ENCODE data around the gene ZNF549.

ZNF549 gene

DNA sequence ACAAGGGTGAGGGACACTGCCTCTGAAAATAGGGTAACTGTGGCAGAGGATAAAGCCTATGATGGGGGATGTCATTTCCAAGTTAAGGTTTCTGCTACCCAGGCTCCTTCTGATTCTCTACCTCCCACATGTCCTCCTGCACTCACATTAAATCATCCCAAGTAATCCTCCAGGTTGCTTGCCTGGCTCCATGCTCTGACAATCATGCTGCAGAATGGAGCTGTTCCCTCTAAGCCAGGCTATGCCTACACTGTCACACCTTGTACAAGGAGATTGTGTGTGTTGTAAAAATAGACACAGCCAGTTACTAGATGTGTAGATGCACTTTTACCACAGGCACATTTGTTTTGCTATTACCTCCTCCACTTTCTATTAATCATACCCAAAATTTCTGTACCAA lies 43.6 kb downstream of the ZNF549 start:
- no peak for DNase-seq

DNA sequence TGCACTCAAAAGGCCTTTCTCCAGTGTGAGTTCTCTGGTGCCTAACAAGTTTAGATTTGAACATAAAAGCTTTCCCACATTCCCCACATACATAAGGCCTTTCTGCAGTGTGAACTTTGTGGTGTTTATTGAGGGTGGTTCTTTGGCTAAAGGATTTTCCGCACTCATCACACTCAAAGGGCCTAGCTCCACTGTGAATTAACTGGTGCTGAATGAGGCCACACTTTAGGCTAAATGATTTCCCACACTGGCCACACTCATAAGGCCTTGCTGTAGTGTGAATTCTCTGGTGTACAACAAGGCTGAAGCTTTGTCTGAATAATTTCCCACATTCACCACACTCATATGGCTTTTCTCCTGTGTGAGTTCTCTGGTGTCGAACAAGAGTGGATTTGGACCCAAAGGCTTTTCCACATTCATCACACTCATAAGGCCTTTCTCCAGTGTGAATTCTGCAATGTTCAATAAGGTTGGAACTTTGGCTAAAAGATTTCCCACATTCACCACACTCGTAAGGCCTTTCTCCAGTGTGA lies 45.3 kb downstream of the ZNF549 start:
- DNase-seq = no peak

DNA sequence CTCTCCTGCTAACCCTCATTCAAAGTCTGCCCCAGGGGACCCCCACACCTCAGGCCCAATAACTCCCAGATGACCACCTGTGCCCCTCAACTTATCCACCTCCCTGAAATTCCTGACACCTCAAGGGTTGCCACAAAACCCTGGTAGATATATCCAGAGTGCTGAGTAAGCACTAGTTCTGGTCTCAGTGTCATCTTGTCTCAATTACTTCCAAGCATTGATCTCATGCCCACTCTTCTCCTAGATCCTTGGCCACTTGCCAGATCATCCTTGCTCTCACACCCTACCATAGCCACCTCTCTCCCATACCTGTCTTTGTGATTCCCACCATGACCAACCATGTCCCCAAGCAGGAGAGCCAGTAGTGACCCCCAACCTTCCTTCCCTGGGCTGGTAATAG lies 49.5 kb downstream of the ZNF549 start:
- no peak for DNase-seq

DNA sequence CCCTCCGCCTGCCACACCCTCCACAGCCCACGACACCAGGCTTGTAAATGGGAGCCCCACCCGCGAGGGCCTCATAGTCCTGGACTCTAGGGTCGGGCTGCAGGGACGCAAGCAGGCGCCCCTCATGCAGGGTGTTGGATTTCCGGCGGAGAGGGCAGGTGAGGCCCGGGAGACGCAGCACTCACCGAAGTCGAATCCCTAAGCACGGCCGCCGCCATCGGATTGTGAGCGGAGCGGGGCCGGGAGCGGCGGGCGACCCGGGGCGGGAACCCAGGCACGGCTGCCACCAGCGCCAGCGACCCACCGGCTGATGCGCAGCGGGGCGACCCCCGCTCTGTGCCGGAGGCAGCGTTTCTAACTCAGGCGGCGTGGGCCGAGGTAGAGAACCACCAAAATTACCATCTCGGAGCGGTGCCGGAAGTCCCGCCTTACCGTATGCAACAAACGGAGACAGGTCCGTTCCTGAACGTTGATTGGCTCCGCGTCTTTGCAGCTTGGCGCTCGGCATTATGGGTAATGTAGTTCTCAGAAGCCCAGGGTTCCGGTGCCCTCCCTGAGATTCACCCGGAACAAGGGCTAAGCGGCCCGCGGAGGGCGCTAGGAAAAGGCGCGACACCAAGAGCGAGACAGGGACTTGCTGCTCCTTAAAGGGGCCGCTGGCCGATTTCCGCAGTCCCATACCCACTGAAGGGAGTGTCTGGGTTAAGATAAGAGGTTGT lies 51.5 kb downstream of the ZNF549 start, which contains the start of gene ZNF416:
Gene ZNF416 (minus strand): TSS at position 425 of the 719 bp plus-strand sequence. CDS start 207 bp downstream, at position 218.
- DNase-seq = peak; percentile 98

DNA sequence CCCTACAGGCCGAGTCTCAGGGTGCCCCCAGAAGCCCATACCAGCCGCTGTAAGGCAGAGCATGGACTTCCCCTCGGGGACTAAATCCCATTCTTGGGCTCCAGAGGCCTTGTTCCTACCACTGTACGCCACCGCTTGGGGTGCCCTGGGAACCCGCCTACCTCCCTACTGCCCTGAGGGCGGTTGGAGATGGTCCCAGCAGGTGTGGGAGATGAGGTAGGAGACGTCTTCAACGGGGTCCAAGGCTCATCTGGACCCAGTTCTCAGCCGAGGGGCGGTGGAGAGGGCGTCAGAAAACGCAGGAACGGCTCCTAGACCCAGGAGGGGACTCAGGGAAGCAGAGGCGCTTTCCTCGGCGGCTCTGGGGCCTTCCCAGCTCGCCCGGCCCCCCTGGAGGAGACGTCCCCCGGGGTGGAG lies 56.0 kb downstream of the ZNF549 start:
- no peak for DNase-seq

DNA sequence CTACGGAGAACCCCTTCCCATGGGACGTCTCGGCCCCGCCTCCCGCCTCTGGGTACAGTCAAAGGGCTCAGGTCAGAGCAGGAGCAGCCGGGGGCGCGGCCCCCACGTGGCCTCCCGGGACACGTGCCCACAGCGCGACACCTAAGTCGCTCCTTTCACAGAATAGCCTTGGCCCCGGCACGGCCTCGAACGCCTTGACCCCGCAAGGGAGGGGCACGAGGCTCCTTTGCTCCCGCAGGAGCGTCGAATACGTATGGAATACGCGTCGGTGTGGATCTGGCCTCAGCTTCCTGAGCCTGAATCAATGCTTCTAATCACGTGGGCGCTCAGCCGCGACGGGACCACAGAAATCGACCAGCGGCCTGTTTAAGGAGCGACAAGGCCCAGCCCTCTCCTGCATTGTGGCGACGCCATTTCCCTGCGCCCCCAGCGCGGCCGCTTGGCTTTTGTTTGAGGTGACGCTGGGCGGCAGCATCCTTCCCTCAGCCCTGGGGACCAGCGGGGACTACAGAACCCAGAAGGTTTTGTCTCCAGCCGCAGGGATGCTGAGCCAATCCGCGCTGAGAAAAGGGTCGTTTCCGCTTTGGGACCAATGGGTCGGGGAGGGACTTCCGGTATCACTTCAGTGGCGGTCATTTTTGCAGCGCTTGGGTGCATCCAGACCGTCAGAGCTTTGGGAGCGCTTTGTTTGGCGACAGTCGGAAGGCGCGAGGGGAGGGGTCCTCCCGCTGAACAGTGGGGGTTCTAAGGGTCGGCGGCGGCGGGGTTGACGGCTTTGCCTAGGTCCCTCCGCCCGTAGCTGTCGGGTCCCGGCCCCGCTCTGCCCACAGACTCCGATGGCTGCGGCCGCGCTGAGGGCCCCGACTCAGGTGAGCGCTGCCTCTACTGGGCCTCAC lies 56.6 kb downstream of the ZNF549 start, which contains the start of gene ZIK1:
Gene ZIK1 (plus strand): TSS at position 625 of the 896 bp plus-strand sequence. CDS start 212 bp downstream, at position 837.
- DNase-seq = peak; percentile 94

DNA sequence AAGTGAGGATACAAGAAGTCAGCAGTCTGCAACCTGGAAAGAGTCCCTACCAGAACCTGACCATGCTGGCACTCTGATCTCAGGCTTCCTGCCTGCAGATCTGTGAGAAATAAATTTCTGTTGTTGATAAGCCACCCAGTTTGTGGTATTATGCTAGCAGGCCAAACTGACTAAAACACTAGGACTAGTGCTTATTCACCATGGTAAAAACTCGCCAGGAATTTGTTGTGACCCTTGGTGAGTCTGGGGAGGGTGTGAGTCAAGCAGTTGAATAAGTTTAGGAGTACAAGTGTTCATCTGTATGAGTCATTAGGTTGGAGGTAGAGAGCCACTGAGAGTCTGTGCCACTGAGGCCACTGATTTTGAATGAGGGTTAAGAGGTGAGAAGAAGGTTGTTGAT lies 60.4 kb downstream of the ZNF549 start:
- DNase-seq = peak; percentile 39

DNA sequence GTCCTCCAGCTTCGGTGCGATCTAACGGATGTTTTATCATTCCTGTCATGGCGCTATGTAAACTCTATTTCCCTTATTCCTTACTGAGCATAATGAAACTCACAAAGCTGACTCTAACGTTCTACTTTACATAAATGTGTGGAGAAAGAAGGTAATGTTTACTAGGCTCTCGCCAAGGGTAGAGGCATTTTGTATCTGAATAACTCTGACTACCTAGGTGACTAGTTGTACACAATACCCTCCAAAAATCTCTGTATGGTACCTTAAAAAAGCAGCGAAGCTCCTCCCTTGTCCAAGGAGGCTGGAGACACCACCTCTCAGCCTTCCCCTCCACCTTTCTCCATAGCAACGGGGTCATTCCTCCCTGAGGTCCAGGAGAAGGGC lies 72.2 kb downstream of the ZNF549 start:
- DNase-seq = no peak

DNA sequence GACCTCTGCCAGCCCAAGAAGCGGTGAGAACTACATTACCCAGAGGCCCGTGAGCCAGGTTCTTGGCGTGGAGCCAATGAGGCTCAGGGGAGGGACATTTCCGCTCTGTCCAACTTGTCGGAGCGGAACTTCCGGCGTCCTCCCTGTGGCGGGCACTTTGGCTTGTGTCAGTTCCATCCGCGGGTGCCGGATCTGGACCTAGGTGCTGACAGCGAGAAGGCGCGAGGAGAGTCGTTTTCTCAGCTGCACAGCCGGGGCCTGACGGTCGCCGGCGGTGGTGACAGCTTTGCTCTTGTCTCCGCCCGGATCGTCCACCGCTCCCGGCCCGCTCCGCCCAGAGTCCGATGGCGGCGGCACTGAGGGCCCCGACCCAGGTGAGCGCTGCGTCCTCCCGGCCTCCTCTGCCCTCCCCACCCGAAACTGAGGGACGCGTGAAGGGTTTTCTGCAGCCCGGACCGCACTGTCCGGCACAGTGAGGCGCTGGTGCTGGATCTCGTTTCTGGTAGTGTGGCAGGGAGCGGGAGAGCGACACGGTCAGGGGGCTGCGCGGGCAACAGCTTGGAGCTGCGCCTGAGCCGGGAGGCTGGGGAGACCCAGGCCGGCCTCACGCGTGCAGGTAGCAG lies 72.7 kb downstream of the ZNF549 start, which contains the start of gene ZNF530:
Gene ZNF530 (plus strand): TSS at position 125 of the 623 bp plus-strand sequence. CDS start 4,461 bp downstream, outside the sequence.
- peak; percentile 92 for DNase-seq

DNA sequence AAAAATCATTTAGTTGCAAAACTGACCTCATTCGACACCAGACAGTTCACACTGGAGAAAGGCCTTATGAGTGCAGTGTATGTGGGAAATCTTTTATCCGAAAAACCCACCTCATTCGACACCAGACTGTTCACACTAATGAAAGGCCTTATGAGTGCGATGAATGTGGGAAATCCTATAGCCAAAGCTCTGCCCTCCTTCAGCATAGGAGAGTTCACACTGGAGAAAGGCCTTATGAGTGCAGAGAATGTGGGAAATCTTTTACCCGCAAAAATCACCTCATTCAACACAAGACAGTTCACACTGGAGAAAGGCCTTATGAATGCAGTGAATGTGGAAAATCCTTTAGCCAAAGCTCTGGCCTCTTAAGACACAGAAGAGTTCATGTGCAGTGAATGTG lies 79.8 kb downstream of the ZNF549 start:
- no peak for DNase-seq

Data from fibroblast of upper back skin (primary cell).